Large intestine (tissue), 3 donors: Measurements from ENCODE around the gene ABHD11. TPM values are rescaled to one million over a fixed set of nuclear protein-coding genes. Genes with fewer than 3 reads are reported as not detected.
A peak's percentile ranks its signal among the peaks of the same experiment; 100 is the strongest.
"Not testable (repeated sequence)": the region's sequence is repeated elsewhere in the genome, so short reads cannot be mapped to it uniquely, and the experiment has no call there.

Experiments used
- DNase-seq, 2 donors: peaks; one replicate each; pipeline versions ENCODE4 v3.0.0 to v3.0.0-alpha.2; 2013
- H3K27ac ChIP-seq: one replicate; pipeline ENCODE4 v1.5.1; 2013; ENCODE audit warnings: low read length
- H3K27me3 ChIP-seq: 2 replicates; pipeline ENCODE4 v1.6.1; 2013; ENCODE audit warnings: low read length; ENCODE audit not compliant: control insufficient read depth, insufficient read depth
- H3K36me3 ChIP-seq: 2 replicates; pipeline ENCODE4 v1.6.1; 2013; ENCODE audit warnings: low read length; ENCODE audit not compliant: control insufficient read depth, insufficient read depth
- H3K4me1 ChIP-seq: one replicate; pipeline ENCODE4 v1.6.1; 2013; ENCODE audit warnings: low read length; ENCODE audit not compliant: control insufficient read depth, insufficient read depth
- H3K4me3 ChIP-seq: one replicate; pipeline ENCODE4 v1.5.1; 2013; ENCODE audit warnings: low read length
- H3K9me3 ChIP-seq: one replicate; pipeline ENCODE4 v1.6.1; 2013; ENCODE audit warnings: mild to moderate bottlenecking, low read depth, low read length, moderate library complexity; ENCODE audit not compliant: control insufficient read depth
- WGBS: methylation state at CpG from one replicate; pipeline ENCODE4 v1.1.5; 2013; ENCODE audit warnings: low lambda C conversion rate; ENCODE audit not compliant: insufficient coverage; 5-methylcytosine and 5-hydroxymethylcytosine counted together
- polyA plus RNA-seq: library from polyadenylated mRNA; unstranded; fragments of 120-200 nt; gene quantifications from one replicate; pipeline ENCODE4 v1.2.1, GENCODE V29; 2013

The ABHD11 gene
- polyA plus RNA-seq, 1 donor, result 46.1 TPM

DNA sequence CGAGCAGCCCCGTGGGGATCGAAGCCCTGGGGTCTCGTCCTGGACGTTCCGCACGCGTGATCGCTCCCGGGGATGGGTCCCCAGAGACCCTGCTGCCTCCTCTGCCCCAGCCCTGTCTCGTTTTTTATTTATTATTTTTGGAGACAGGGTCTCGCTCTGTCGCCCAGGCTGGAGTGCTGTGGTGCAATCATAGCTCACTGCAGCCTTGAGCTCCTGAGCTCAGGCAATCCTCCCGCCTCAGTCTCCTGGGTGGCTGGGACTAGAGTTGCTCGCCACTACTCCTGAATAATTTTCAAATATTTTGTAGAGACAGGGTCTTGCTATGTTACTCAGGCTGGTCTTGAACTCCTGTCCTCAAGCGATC lies 18.8 kb downstream of the ABHD11 start:
- Histone ChIP-seq H3K9me3 (no peaks in the 10 kb centered on the region), H3K4me1 (peaks cover 36% of the 10 kb centered on the region), H3K27ac (no peak overlapping the region), H3K4me3 (peak overlapping the region; percentile 46), H3K36me3 (no peaks in the 10 kb centered on the region), H3K27me3 (no peaks in the 10 kb centered on the region)
- no peak for DNase-seq
- WGBS, result 67% methylated on average over 1 of the region's 16 CpGs

DNA sequence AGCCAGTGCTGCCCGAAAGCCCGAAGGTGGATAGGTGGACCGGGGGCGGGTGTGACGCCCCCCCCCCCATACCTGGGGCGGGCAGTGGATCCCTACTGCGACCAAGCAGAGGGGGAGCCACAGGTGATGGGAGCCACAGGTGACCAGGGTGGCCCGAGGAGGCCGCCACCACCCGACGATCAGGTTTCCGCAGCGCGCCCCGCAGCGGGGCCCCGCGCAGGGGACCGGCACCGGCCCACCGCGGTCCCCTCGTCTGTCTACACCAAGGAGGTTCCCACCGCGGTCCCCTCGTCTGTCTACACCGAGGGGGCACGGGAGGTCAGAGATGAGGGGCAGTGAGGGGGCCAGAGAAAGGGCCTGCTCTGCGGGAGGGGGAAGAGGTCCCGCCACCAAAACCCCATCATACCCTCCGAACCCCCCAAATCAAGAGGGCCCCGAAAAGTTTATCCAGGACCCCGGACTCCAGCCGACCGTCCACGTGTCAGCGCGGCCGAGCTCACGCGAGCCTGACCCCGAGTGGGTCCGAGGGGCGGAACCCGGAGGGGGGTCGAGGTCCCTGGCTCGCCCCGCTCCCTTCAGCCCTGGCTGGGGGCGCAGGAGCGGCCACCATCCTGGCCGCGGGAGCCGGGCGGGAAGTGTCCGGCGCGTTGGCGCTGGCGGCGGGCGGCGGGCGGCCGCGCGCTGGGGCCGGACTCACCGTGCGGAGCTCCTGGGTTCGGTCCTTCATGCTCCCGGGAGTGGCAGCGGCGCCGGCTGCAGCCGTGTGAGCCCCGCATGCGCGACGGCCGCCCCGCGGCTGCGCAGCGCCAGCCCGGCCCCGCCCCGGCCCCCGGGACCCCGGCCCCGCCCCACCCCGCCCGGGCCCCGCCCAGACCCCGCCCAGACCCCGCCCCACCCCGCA lies 19.4 kb downstream of the ABHD11 start, which contains the start of gene STX1A:
STX1A (minus strand) TSS at position 765 of the 901 bp plus-strand sequence; CDS start at position 727, 38 bp downstream.
- DNase-seq, result peak in 1 of 2 donors; percentile 75
- no peak within 1 kb of the TSS for H3K27ac ChIP-seq
- no peaks in the 10 kb centered on the region for H3K9me3 ChIP-seq
- H3K4me3 ChIP-seq, result peak within 1 kb of the TSS; percentile 88
- no peaks in the 10 kb centered on the region for H3K27me3 ChIP-seq
- WGBS, result no CpG with 5 or more reads among the region's 96 CpGs
- no peaks in the 10 kb centered on the region for H3K36me3 ChIP-seq
- H3K4me1 ChIP-seq, result peaks cover 37% of the 10 kb centered on the region

DNA sequence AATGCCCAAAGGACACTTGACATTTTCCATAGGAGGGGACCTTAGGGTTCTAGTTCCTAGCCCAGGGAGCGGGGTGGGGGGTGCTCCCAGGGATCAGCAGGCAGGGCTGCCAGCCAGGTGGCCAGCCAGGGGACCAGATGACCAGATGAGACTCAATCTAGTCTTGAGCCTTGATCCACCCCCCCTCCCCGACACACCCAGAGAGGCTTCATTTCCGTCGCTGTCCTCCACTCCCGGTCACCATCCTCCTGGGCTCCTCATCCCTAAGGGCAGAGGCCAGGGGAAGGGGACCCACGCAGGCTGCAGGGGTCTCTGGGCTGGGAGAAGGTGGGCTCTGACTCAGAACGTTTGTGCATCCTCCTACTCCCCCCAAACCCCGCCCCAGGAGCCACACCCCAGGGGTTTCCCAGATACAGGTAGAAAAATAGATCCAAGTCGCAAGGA lies 20.1 kb downstream of the ABHD11 start:
- Histone ChIP-seq H3K27me3 (no peaks in the 10 kb centered on the region), H3K9me3 (no peaks in the 10 kb centered on the region), H3K4me1 (peaks cover 37% of the 10 kb centered on the region), H3K27ac (no peak overlapping the region), H3K4me3 (peak overlapping the region; percentile 88), H3K36me3 (no peaks in the 10 kb centered on the region)
- DNase-seq, result no peak
- no CpG with 5 or more reads among the region's 9 CpGs for WGBS

DNA sequence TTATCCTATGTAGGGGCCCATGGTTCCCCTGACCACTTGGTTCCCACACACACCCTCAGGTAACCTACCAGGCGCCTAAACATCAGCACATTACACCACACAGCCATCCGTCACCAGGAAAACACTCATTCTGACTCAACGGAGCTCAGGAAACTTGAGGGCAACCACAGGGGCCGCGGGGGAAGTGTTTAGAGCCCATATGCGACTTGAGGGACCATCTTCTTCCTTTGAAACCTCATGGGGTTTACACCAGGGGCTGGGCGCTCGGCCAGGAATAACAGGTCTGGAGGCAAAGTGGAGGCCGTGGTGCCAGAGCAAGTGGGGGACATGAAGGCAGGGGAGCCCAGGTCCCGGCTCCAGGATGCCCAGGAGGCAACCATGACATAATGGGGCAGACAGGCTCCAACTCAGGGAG lies 20.6 kb downstream of the ABHD11 start:
- H3K27me3 ChIP-seq, result no peaks in the 10 kb centered on the region
- peak overlapping the region; percentile 88 for H3K4me3 ChIP-seq
- no peak for DNase-seq
- peaks cover 37% of the 10 kb centered on the region for H3K4me1 ChIP-seq
- H3K9me3 ChIP-seq, result no peaks in the 10 kb centered on the region
- no CpG with 5 or more reads among the region's 10 CpGs for WGBS
- no peaks in the 10 kb centered on the region for H3K36me3 ChIP-seq
- no peak overlapping the region for H3K27ac ChIP-seq

DNA sequence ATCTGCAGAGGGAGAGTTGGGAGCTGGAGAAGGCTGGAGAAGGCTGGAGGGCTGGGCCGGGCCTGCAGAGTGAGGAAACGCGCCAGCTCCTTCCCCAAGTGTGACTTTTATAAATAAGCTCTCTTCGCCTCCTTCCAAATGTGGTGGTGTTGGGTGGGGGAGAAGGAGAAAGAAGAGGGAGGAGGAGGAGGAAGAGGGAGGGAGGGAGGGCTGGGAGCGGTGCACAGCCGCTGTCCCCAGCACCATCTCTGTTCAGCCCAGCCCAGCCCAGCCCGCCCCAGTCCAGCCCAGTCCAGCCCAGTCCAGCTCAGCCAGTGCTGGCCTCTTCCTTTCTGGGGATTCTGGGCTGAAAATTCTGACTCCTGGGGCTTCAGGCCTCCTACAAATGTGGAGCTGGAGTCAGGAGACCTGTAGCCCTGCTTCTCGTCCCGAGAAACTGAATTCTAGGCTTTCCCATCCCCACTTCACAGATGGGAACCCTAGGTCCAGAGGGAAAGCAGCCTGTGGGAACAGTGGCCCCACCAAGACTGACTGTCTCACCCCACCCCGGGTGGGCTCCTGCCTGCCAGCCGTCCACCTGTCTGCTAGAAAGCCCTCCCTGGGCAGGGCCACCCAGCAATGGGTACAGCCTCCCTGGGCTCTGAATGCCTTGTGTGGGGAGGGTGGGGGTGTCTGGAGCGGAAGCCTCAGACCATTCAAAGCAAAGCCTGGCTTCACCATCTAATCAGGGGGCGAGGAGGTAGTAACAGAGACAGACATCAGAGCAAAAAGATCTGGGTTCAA lies 21.4 kb downstream of the ABHD11 start:
- no peaks in the 10 kb centered on the region for H3K9me3 ChIP-seq
- no peak overlapping the region for H3K4me3 ChIP-seq
- no peaks in the 10 kb centered on the region for H3K27me3 ChIP-seq
- peak overlapping the region; percentile 33 for H3K27ac ChIP-seq
- no peaks in the 10 kb centered on the region for H3K36me3 ChIP-seq
- WGBS, result no CpG with 5 or more reads among the region's 13 CpGs
- no peak for DNase-seq
- H3K4me1 ChIP-seq, result peaks cover 37% of the 10 kb centered on the region

DNA sequence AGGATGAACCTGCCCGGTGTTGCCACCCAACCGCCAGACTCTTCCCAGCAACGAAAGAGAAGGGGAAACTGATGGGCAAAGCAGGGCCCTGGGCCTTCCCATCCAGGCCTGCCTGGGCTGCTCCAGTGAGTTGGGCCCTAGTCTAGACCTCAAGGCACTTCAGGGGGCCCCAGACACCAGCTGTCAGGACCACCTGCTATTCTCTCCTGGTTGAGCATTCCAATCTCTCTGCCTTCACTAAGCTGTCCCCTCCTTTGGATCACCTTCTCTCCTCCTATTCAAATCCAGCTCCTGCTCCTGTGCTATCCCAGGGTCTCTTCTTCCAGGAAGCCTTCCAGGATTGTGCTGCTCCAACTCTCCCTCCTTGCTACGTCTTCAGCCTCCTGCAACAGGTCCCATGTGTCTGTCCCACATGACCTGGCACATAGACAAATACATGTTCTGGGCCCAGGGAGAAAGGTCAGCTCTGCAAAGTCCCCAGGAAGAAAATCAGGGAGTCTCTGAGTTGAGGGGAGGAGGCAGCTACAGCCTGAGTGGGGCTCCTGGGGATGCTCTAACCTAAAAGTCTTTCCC lies 22.2 kb downstream of the ABHD11 start:
- peak overlapping the region; percentile 92 for H3K27ac ChIP-seq
- no CpG with 5 or more reads among the region's 4 CpGs for WGBS

DNA sequence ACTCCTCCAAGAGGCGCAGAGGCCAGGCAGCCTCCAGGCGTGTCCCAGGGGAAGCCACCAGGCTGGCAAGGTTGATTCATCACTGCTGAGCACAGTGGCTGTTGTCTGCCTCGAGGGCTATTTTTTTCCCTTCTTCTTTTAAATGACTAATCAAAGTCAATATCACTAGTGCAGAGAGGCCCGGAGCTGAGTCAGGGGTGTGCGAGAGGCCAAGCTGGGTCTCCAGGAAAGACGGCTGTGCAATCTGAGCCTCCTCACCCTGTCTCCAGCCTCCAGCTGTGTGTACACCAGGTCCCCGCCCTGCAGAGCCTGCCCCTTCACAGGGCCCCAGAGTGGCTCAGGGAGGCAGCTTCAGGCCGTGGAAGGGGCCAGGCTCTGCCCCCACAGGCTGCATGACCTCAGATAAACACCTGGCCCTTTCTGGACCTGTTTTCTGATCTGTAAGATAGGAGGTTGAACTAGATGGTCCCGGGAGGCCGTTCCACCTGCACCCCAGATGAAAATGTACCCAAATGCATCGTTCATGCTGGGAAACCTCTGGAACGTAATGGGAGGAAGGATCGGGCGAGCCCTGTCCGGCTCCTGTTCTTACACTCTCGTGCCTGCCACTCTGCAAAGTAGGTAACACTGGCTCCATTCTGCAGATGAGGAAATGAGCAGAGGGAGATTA lies 22.8 kb downstream of the ABHD11 start:
- H3K36me3 ChIP-seq, result no peaks in the 10 kb centered on the region
- no CpG with 5 or more reads among the region's 16 CpGs for WGBS
- DNase-seq, result peak; percentile 97 to 98
- peak overlapping the region; percentile 92 for H3K27ac ChIP-seq
- H3K27me3 ChIP-seq, result no peaks in the 10 kb centered on the region
- peaks cover 37% of the 10 kb centered on the region for H3K4me1 ChIP-seq
- H3K4me3 ChIP-seq, result no peak overlapping the region
- no peaks in the 10 kb centered on the region for H3K9me3 ChIP-seq

More for the DNA sequence above, 22.2 kb downstream of the ABHD11 start:
- Histone ChIP-seq H3K27me3 (no peaks in the 10 kb centered on the region), H3K9me3 (no peaks in the 10 kb centered on the region), H3K4me1 (peaks cover 37% of the 10 kb centered on the region), H3K36me3 (no peaks in the 10 kb centered on the region), H3K4me3 (no peak overlapping the region)
- no peak for DNase-seq

DNA sequence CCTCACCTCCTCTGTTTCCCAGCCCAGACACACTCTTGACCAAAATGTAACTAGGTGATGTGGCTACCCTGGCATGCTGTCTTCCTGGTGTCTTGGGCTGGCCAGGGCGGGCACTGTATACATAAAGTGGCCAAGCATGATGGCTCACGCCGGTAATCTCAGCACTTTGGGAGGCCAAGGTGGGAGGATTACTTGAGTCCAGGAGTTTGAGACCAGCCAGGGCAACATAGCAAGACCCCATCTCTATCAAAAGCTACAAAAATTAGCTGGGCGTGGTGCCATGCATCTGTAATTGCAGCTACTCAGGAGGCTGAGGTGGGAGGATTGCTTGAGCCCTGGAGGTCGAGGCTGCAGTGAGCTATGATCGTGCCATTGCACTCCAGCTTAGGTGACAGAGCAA lies 25.3 kb downstream of the ABHD11 start:
- no CpG with 5 or more reads among the region's 6 CpGs for WGBS
- H3K27me3 ChIP-seq, DNase-seq, H3K9me3 ChIP-seq, H3K4me3 ChIP-seq, H3K27ac ChIP-seq: not testable (repeated sequence)
- Histone ChIP-seq H3K36me3 (peaks cover 10% of the 10 kb centered on the region), H3K4me1 (peaks cover 31% of the 10 kb centered on the region)

DNA sequence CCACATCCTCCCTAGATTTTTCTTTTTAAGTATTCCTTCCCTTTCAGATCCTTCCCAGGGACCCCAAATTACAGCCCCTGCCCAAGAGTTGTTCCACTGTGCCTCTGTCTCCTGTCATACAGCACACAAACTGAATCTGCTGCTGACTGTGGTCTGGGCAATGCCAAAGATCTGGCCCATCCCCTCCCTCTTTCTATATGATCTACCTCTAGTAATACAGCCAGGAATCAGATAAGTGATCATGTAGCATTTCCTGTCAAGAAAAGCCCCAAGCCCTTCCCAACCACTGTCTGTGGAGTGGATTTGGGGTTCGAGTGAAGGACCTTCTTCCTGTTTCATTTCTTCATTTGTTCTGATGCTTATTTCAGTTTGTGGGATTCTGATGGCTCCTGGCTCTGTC lies 25.8 kb downstream of the ABHD11 start:
- WGBS, result no CpG with 5 or more reads among the region's 1 CpG
- Histone ChIP-seq H3K4me1 (peaks cover 27% of the 10 kb centered on the region), H3K27ac (no peak overlapping the region), H3K27me3 (no peaks in the 10 kb centered on the region), H3K36me3 (peaks cover 11% of the 10 kb centered on the region), H3K4me3 (no peak overlapping the region), H3K9me3 (no peaks in the 10 kb centered on the region)
- DNase-seq, result no peak
